Lower lobe of right lung (tissue), 2 donors: ENCODE data around the gene ILF3. TPM values are rescaled to one million over a fixed set of nuclear protein-coding genes. Genes with fewer than 3 reads are reported as not detected.
A peak's percentile ranks its signal among the peaks of the same experiment; 100 is the strongest.
"Not testable (repeated sequence)": the region's sequence is repeated elsewhere in the genome, so short reads cannot be mapped to it uniquely, and the experiment has no call there.

Source experiments
- ATAC-seq, 2 donors: fragments of 200-7000 bp; cut with Tn5 transposase; one replicate each; pipeline ENCODE4 v1.9.1; 2020 to 2022; ENCODE audit warnings: mild to moderate bottlenecking in 2 of 2, moderate library complexity in 2 of 2
- DNase-seq: peaks from one replicate; pipeline ENCODE4 v3.0.0-alpha.2; 2020
- H3K27ac ChIP-seq: fragments of 200-600 bp; one replicate; pipeline ENCODE4 v1.8.0; 2022
- H3K27me3 ChIP-seq: fragments of 200-600 bp; one replicate; pipeline ENCODE4 v1.8.0; 2022; ENCODE audit warnings: low read depth
- H3K36me3 ChIP-seq: fragments of 200-600 bp; one replicate; pipeline ENCODE4 v1.8.0; 2022; ENCODE audit warnings: mild to moderate bottlenecking
- H3K4me1 ChIP-seq: fragments of 200-600 bp; one replicate; pipeline ENCODE4 v1.8.0; 2022
- H3K4me3 ChIP-seq: fragments of 200-600 bp; one replicate; pipeline ENCODE4 v1.8.0; 2022; ENCODE audit warnings: mild to moderate bottlenecking
- H3K9me3 ChIP-seq: fragments of 200-600 bp; one replicate; pipeline ENCODE4 v1.8.0; 2022
- CTCF ChIP-seq: fragments of 200-600 bp; IDR thresholded peaks from one replicate; pipeline ENCODE4 v1.8.0; 2022; ENCODE audit warnings: antibody characterized with exemption, mild to moderate bottlenecking
- intact Hi-C: fragments of 100-400 bp; cut with DNase I; formaldehyde crosslinking; loops from one replicate; pipeline ENCODE4 v1.11.0; 2022
- total RNA-seq: library from RNA; stranded (reverse); fragmentation: NEBNext Ultra II Directional; extraction: Animal tissue kit (Norgen Biotek cat#: 25700); gene quantifications from one replicate; pipeline ENCODE4 v1.2.1, GENCODE V29; 2021
- donor health status: DM: no; HTN: yes; CAD: no; lungs with severe emphysema.

The ILF3 gene
- total RNA-seq, 1 donor from 2014 or later: 175 TPM

DNA sequence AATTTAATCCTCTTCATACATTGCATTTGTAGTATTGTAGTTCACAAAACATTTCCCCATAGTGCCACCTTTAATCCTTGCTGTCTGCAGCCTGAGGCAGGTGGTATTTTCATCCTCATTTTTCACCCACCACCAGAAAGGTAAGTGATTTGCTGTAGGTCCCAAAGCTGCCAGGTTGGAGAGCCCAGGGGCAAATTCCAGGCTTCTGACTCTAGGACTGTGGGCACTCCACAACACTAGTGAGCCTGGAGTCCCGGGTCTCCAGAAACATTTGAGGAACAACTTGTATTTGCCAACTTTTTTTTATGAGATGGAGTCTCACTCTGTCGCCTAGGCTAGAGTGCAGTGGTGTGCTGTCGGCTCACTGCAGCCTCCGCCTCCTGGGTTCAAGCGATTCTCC lies 6.2 kb downstream of the ILF3 start:
- H3K27me3 ChIP-seq: no peaks in the 10 kb centered on the region
- TF ChIP-seq CTCF: no peak
- H3K4me1 ChIP-seq: peaks cover 77% of the 10 kb centered on the region
- H3K9me3 ChIP-seq: no peaks in the 10 kb centered on the region
- H3K27ac ChIP-seq: no peak overlapping the region
- H3K4me3 ChIP-seq: no peak overlapping the region
- H3K36me3 ChIP-seq: peaks cover 13% of the 10 kb centered on the region
- DNase-seq (no peak), ATAC-seq (no peak)
- intact Hi-C loops: no loop called here

DNA sequence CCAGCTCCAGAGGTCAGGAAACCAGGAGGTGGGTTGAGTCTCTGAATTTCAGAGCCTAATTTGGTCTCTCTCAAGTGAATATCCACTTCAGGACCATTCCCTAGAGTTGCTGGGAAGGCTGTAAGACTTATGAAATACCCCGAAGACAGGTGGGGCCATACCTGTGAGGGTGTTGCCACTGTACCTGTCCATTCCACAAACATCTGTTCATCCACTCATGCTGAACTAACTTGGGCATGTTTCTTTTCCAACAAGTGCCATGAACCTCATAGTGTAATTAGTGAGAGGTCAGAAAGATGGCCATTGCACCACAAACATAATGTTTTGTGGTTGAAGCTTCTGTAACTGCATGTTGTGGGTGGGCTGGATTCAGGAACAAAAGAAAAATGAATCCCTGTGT lies 7.8 kb downstream of the ILF3 start:
- Histone ChIP-seq H3K9me3 (no peaks in the 10 kb centered on the region), H3K27ac (no peak overlapping the region), H3K36me3 (peaks cover 17% of the 10 kb centered on the region), H3K4me1 (peaks cover 70% of the 10 kb centered on the region), H3K4me3 (no peak overlapping the region), H3K27me3 (no peaks in the 10 kb centered on the region)
- peak; percentile 39 to 80 for ATAC-seq
- intact Hi-C loops: no loop called here
- TF ChIP-seq CTCF: no peak
- no peak for DNase-seq

DNA sequence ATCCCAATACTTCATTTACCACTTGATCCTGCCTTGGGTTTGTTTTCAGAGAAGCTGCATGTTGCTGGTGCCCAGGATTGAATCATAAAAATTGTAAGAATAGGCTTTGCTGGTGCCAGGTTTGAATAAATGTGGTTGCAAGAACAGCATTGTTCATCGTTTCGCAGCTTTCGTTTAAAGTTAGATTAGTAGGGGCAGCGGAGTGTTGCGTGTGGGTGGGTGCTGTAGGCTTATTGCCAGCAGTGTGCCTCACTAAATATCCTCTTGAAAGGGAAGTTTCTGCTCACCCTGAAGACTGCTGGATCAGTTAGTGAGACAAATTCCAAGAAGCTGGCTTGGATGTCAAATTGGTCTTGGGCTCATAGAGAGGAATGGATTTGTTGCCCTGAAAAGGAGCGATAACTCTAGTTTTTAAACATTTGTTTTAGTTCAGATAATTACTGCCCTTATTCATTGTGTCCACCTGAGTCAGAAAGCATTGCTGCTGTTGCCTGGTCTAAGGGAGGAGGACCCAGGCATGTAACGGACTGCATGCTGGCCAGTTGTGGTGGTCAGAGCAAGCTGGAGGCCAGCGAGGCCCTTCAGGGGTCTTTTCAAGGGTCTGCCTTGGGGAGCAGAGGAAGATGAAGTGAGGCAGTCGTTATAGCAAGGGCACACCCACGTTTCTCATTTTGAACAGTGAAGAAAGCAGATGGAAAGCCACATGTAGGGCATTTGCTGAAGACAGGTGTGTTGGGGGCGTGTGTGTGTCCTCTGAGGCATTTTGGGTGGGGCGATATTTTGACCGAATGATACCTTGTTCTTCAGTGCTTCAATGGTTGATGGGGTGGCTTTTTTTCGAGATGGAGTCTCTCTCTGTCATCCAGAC lies 8.5 kb downstream of the ILF3 start:
- H3K9me3 ChIP-seq: no peaks in the 10 kb centered on the region
- no peak for DNase-seq
- ATAC-seq: no peak
- intact Hi-C loops: no loop called here
- peaks cover 65% of the 10 kb centered on the region for H3K4me1 ChIP-seq
- H3K36me3 ChIP-seq: peaks cover 17% of the 10 kb centered on the region
- no peaks in the 10 kb centered on the region for H3K27me3 ChIP-seq
- H3K4me3 ChIP-seq: no peak overlapping the region
- TF ChIP-seq CTCF: no peak
- no peak overlapping the region for H3K27ac ChIP-seq

- Histone ChIP-seq H3K36me3 (peaks cover 16% of the 10 kb centered on the region), H3K4me1 (peaks cover 59% of the 10 kb centered on the region)
- DNase-seq, H3K27ac ChIP-seq, H3K27me3 ChIP-seq, H3K9me3 ChIP-seq, intact Hi-C loops, ATAC-seq, H3K4me3 ChIP-seq: not testable (repeated sequence)
Measured at GRCh38 chr19:10663252-10663563, 9.1 kb downstream of the ILF3 start.

- no peak overlapping the region for H3K27ac ChIP-seq
- H3K27me3 ChIP-seq: no peaks in the 10 kb centered on the region
- ATAC-seq: no peak
- H3K4me1 ChIP-seq: peaks cover 29% of the 10 kb centered on the region
- H3K36me3 ChIP-seq: peaks cover 39% of the 10 kb centered on the region
- no peak for DNase-seq
- TF ChIP-seq CTCF: no peak
- H3K4me3 ChIP-seq: no peak overlapping the region
- intact Hi-C loops: no loop called here
- H3K9me3 ChIP-seq: no peaks in the 10 kb centered on the region
Measured at GRCh38 chr19:10667867-10668266, 13.7 kb downstream of the ILF3 start.

DNA sequence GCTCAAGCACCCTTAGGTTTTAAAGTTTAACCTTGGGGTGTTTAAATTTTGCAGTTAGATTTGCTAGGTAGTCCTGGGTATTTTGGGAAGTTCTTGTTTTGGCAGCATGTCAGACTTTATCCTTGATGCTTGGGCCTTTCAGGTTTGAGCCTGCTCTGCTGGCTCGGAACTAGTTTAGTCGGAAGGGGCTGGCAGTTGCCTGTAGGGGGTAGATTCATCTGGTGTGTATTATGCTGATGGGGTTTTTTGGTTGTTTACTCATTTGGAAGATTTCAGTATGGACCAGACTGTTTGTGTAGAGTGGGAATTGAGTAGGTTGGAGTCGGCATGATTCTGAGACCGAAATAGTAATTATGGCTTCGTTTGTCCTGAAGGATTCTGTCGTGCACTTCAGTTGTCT lies 15.1 kb downstream of the ILF3 start:
- peaks cover 53% of the 10 kb centered on the region for H3K36me3 ChIP-seq
- no peaks in the 10 kb centered on the region for H3K9me3 ChIP-seq
- peaks cover 20% of the 10 kb centered on the region for H3K4me1 ChIP-seq
- H3K27me3 ChIP-seq: no peaks in the 10 kb centered on the region
- DNase-seq: no peak
- no peak for TF ChIP-seq CTCF
- intact Hi-C loops: no loop called here
- ATAC-seq: no peak
- H3K27ac ChIP-seq: no peak overlapping the region
- H3K4me3 ChIP-seq: no peak overlapping the region
